GM12873 (cell line): Measurements from ENCODE around the gene CLDN15.

ENCODE experiments used
- TF ChIP-seq, protein P1 (sequence below): IDR thresholded peaks from 2 replicates; pipeline ENCODE4 v1.5.1; 2012; ENCODE audit warnings: low read depth, mild to moderate bottlenecking, moderate library complexity, low read length, control low read depth; ENCODE audit not compliant: insufficient read depth; ENCODE audit errors: missing control alignments

CLDN15 gene

GRCh38 chr7:101233907-101234547, 3.6 kb downstream of the CLDN15 start:
- TF ChIP-seq, protein P1, sequence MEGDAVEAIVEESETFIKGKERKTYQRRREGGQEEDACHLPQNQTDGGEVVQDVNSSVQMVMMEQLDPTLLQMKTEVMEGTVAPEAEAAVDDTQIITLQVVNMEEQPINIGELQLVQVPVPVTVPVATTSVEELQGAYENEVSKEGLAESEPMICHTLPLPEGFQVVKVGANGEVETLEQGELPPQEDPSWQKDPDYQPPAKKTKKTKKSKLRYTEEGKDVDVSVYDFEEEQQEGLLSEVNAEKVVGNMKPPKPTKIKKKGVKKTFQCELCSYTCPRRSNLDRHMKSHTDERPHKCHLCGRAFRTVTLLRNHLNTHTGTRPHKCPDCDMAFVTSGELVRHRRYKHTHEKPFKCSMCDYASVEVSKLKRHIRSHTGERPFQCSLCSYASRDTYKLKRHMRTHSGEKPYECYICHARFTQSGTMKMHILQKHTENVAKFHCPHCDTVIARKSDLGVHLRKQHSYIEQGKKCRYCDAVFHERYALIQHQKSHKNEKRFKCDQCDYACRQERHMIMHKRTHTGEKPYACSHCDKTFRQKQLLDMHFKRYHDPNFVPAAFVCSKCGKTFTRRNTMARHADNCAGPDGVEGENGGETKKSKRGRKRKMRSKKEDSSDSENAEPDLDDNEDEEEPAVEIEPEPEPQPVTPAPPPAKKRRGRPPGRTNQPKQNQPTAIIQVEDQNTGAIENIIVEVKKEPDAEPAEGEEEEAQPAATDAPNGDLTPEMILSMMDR = no peak

- TF ChIP-seq, protein P1 = no peak
These were observed 5.3 kb downstream of the CLDN15 start for GRCh38 chr7:101232141-101232850.

DNA sequence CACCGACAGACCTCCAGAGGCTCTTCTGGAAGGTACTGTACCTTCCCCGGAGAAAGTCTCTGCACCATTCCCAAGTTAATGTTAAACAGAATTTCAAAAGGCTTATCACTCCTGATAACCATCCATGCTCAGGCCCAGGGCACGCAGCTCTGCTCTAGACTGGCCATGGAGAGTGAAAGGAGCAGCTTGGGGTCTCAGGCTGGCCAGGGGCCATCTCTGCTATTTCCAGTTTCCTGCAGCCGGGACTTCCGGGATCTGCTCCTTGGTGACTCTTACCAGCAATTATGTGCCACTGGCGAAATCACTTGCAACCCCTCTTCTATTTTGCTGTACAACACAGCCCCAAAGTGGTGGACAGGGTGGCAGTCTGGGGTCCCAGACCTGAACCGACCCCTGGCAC, 6.0 kb downstream of the CLDN15 start:
- TF ChIP-seq, protein P1 = no peak

DNA sequence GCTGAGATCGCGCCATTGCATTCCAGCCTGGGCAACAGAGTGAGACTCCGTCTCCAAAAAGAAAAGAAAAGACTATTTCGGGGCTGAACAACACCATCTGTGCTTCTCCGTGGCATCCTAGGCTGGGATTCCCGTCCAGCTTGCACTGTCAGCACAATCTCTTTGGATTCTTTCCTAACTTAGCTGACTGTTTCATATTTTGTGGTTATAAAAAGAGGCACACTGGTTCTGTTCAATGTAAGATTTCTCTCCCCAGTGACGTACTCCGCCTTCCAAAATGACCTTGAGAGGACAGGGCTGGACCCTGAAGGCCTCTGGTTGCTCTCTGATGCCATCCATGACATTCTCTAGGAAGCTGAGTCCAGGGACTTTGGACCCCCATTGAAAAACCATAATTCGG, 10.9 kb downstream of the CLDN15 start:
- TF ChIP-seq, protein P1 = no peak

DNA sequence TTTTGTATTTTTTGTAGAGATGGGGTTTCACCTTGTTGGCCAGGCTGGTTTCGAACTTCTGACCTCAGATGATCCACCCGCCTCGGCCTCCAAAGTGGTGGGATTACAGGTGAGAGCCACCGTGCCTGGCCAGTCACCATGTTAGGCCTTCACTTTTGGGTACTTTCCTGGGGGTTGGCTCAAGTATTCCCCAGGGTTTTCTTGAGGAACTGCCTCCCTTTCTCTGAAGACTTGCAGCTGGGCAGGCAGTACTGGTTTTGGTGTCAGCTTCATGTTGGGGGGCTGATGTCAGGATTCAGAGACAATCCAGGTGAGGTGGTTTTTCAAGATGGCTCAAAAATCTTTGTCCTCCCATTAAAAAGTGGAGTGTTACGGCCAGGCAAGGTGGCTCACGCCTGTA, 12.0 kb downstream of the CLDN15 start:
- TF ChIP-seq, protein P1 = no peak

GRCh38 chr7:101223528-101223927, 14.1 kb downstream of the CLDN15 start:
- TF ChIP-seq, protein P1 = no peak

GRCh38 chr7:101222275-101222830, 15.2 kb downstream of the CLDN15 start:
- TF ChIP-seq, protein P1 = no peak
